ENCODE data around the gene KCNA3.
A peak's percentile ranks its signal among the peaks of the same experiment; 100 is the strongest.

The KCNA3 gene

GRCh38 chr1:110677526-110677925, 2.8 kb upstream of the KCNA3 start:
- Mint-ChIP-seq H3K36me3 (ENCODE audit: low read depth) (peaks cover 3% of the 10 kb centered on the region), H3K27me3 (ENCODE audit: low read depth) (peaks cover 73% of the 10 kb centered on the region), H3K4me1 (no peaks in the 10 kb centered on the region), H3K9me3 (peaks cover 11% of the 10 kb centered on the region), H3K27ac (no peak overlapping the region), H3K4me3 (no peak overlapping the region)
- no peak for TF ChIP-seq CTCF (IDR thresholded peaks at IDR 0.05; ENCODE audit: unreplicated experiment in 3 of 3)

GRCh38 chr1:110676970-110677369, 2.2 kb upstream of the KCNA3 start:
- H3K27ac Mint-ChIP-seq: no peak overlapping the region
- TF ChIP-seq CTCF (IDR thresholded peaks at IDR 0.05; ENCODE audit: unreplicated experiment in 3 of 3): no peak
- peaks cover 79% of the 10 kb centered on the region for H3K27me3 Mint-ChIP-seq (ENCODE audit: low read depth)
- H3K9me3 Mint-ChIP-seq: peaks cover 15% of the 10 kb centered on the region
- peaks cover 3% of the 10 kb centered on the region for H3K36me3 Mint-ChIP-seq (ENCODE audit: low read depth)
- H3K4me1 Mint-ChIP-seq: no peaks in the 10 kb centered on the region
- H3K4me3 Mint-ChIP-seq: peak overlapping the region in 1 of 3 experiments; percentile 31

- H3K27ac Mint-ChIP-seq: no peak overlapping the region
- peaks cover 82% of the 10 kb centered on the region for H3K27me3 Mint-ChIP-seq (ENCODE audit: low read depth)
- TF ChIP-seq CTCF (IDR thresholded peaks at IDR 0.05; ENCODE audit: unreplicated experiment in 3 of 3): no peak
- H3K36me3 Mint-ChIP-seq (ENCODE audit: low read depth): peaks cover 3% of the 10 kb centered on the region
- peak overlapping the region; percentile 42 to 70 (median 65) for H3K4me3 Mint-ChIP-seq
- H3K9me3 Mint-ChIP-seq: peaks cover 15% of the 10 kb centered on the region
- no peaks in the 10 kb centered on the region for H3K4me1 Mint-ChIP-seq
These were observed 486 bp upstream of the KCNA3 start for GRCh38 chr1:110675060-110675791.

- Mint-ChIP-seq H3K36me3 (ENCODE audit: low read depth) (peaks cover 3% of the 10 kb centered on the region), H3K4me1 (no peaks in the 10 kb centered on the region), H3K27me3 (ENCODE audit: low read depth) (peaks cover 81% of the 10 kb centered on the region), H3K27ac (no peak overlapping the region), H3K4me3 (peak overlapping the region; percentile 76 to 85 (median 82)), H3K9me3 (peaks cover 15% of the 10 kb centered on the region)
- no peak for TF ChIP-seq CTCF (IDR thresholded peaks at IDR 0.05; ENCODE audit: unreplicated experiment in 3 of 3)
These were observed 869 bp downstream of the KCNA3 start for GRCh38 chr1:110673805-110674336.

GRCh38 chr1:110673197-110673701, 1.5 kb downstream of the KCNA3 start:
- Mint-ChIP-seq H3K4me1 (no peaks in the 10 kb centered on the region), H3K27me3 (ENCODE audit: low read depth) (peaks cover 81% of the 10 kb centered on the region), H3K9me3 (peaks cover 15% of the 10 kb centered on the region), H3K4me3 (peak overlapping the region; percentile 76 to 85 (median 82)), H3K36me3 (ENCODE audit: low read depth) (peaks cover 3% of the 10 kb centered on the region), H3K27ac (no peak overlapping the region)
- TF ChIP-seq CTCF (IDR thresholded peaks at IDR 0.05; ENCODE audit: unreplicated experiment in 3 of 3): no peak

GRCh38 chr1:110672753-110673108, 2.0 kb downstream of the KCNA3 start:
- Mint-ChIP-seq H3K36me3 (ENCODE audit: low read depth) (peaks cover 3% of the 10 kb centered on the region), H3K9me3 (peaks cover 15% of the 10 kb centered on the region), H3K27ac (no peak overlapping the region), H3K27me3 (ENCODE audit: low read depth) (peaks cover 76% of the 10 kb centered on the region), H3K4me3 (peak overlapping the region; percentile 57 to 82 (median 76)), H3K4me1 (no peaks in the 10 kb centered on the region)
- TF ChIP-seq CTCF (IDR thresholded peaks at IDR 0.05; ENCODE audit: unreplicated experiment in 3 of 3): no peak
